Fibroblast of lung (primary cell): ENCODE measurements around the gene CES5A. TPM values are rescaled to one million over a fixed set of nuclear protein-coding genes. Genes with fewer than 3 reads are reported as not detected.
A peak's percentile ranks its signal among the peaks of the same experiment; 100 is the strongest.

ENCODE experiments used
- DNase-seq, 2 donors: peaks; one replicate each; pipeline versions ENCODE4 v3.0.0 to v3.0.0-alpha.2; 2010; ENCODE audit warnings: low read depth in 2 of 2
- H2AFZ ChIP-seq: 2 replicates; pipeline ENCODE4 v1.5.1; 2012; ENCODE audit warnings: low read length, control low read depth, inconsistent platforms
- H3K27ac ChIP-seq: 2 replicates; pipeline ENCODE4 v1.5.1; 2011; ENCODE audit warnings: low read length, control low read depth; ENCODE audit not compliant: insufficient read depth
- H3K27me3 ChIP-seq: 2 replicates; pipeline ENCODE4 v1.5.1; 2011; ENCODE audit warnings: mild to moderate bottlenecking, low read length; ENCODE audit not compliant: control insufficient read depth, insufficient read depth
- H3K36me3 ChIP-seq: 2 replicates; pipeline ENCODE4 v1.5.1; 2011; ENCODE audit warnings: low read length; ENCODE audit not compliant: control insufficient read depth, insufficient read depth
- H3K4me1 ChIP-seq: 2 replicates; pipeline ENCODE4 v1.5.1; 2011; ENCODE audit warnings: low read length; ENCODE audit not compliant: control insufficient read depth, insufficient read depth; ENCODE audit errors: extremely low read depth
- H3K4me2 ChIP-seq: 2 replicates; pipeline ENCODE4 v1.5.1; 2011; ENCODE audit warnings: low read length, control low read depth; ENCODE audit not compliant: insufficient read depth; ENCODE audit errors: extremely low read depth
- H3K4me3 ChIP-seq, 4 experiments: fragments of 200-600 bp in 1 of 4; sonication (generic) in 1 of 4; replicated peaks in 1 of 4; 2 replicates each; pipeline ENCODE4 v1.5.1; 2011 to 2016; ENCODE audit warnings: low read length in 4 of 4, low read depth in 3 of 4, mild to moderate bottlenecking in 3 of 4, control low read depth in 2 of 4, inconsistent platforms in 1 of 4, mixed read lengths in 1 of 4; ENCODE audit not compliant: insufficient read depth in 1 of 4; ENCODE audit errors: control extremely low read depth in 1 of 4
- H3K79me2 ChIP-seq: 2 replicates; pipeline ENCODE4 v1.5.1; 2012; ENCODE audit warnings: mild to moderate bottlenecking, low read length, inconsistent platforms; ENCODE audit not compliant: control insufficient read depth, insufficient read depth
- H3K9ac ChIP-seq: 2 replicates; pipeline ENCODE4 v1.5.1; 2011; ENCODE audit warnings: mild to moderate bottlenecking, low read length, control low read depth; ENCODE audit not compliant: insufficient read depth
- H3K9me3 ChIP-seq: 2 replicates; pipeline ENCODE4 v1.5.1; 2012; ENCODE audit warnings: low read depth, low read length; ENCODE audit not compliant: control insufficient read depth, insufficient read depth
- H4K20me1 ChIP-seq: 2 replicates; pipeline ENCODE4 v1.5.1; 2011; ENCODE audit warnings: low read length; ENCODE audit not compliant: control insufficient read depth, insufficient read depth; ENCODE audit errors: extremely low read depth
- EZH2 ChIP-seq: IDR thresholded peaks from 2 replicates; pipeline ENCODE4 v1.5.1; 2012; ENCODE audit warnings: low read length, control low read depth, mild to moderate bottlenecking; ENCODE audit errors: missing control alignments
- polyA plus RNA-seq, 2 donors: library from polyadenylated mRNA; depleted of rRNA in 1 of 2; stranded (reverse) in 1 of 2; unstranded in 1 of 2; fragments of >200 nt; gene quantifications; 2 replicates each; pipeline ENCODE4 v1.2.1, GENCODE V29; 2011 to 2012; ENCODE audit warnings: missing spikeins in 1 of 2
- total RNA-seq: library from RNA; depleted of rRNA; stranded (reverse); fragments of >200 nt; gene quantifications from 2 replicates; pipeline ENCODE4 v1.2.1, GENCODE V29; 2014
- TF ChIP-seq, protein P1 (sequence below), 2 donors: IDR thresholded peaks in 1 of 2; conservative IDR thresholded peaks in 1 of 2; 1 replicate in 1 of 2; 2 replicates in 1 of 2; pipeline ENCODE4 v1.5.1; 2011 to 2012; ENCODE audit warnings: low read length in 2 of 2, control low read depth in 1 of 2, inconsistent platforms in 1 of 2, low read depth in 1 of 2, mild to moderate bottlenecking in 1 of 2

CES5A gene
- total and polyA plus RNA-seq, 2 donors (not counting 1 experiment from before 2014, with no cell fraction given) = not detected

DNA sequence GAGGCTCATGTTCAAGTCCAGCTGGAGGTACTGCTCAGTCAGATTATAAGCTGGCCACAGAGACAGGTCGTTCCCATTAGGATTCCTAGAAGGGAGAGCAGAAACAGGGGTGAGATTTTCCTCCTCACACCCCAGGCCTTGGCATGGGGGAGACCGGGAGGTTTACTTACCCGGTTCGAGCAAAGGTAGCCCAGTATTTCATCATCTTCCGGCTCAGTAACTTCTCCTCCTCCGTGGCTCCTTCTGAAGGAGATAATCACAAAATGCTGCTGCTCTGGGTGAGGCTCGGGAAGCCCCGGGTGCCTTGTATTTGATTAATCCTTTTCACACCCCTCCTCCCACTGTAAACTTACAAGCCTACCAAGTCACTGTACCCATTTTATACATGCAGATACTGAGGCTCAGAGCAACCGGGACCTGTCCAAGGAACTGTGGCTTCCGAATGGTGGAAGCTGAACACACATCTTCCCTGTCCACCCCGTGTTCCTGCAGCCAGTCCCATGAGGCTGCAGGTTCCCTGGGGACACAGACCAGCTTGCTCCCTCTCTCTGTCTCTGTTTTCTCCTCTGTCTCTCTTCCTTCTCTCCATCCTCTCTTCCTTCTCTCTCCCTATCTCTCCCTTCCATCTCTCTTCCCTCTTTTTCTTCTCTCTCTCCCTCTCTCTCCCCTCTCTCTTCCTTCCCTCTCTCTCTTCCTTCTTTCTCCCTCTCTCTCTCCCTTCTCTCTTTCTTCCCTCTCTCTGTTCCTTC is 28.4 kb downstream of the CES5A start:
- Histone ChIP-seq H3K4me2 (no peak overlapping the region), H3K27ac (no peak overlapping the region), H3K79me2 (no peaks in the 10 kb centered on the region), H3K4me3 (no peak overlapping the region), H4K20me1 (no peaks in the 10 kb centered on the region), H3K9me3 (no peaks in the 10 kb centered on the region), H3K9ac (no peak overlapping the region), H3K36me3 (no peaks in the 10 kb centered on the region), H3K4me1 (no peaks in the 10 kb centered on the region), H3K27me3 (no peaks in the 10 kb centered on the region), H2AFZ (no peak overlapping the region)
- no peak for DNase-seq
- TF ChIP-seq, protein P1, sequence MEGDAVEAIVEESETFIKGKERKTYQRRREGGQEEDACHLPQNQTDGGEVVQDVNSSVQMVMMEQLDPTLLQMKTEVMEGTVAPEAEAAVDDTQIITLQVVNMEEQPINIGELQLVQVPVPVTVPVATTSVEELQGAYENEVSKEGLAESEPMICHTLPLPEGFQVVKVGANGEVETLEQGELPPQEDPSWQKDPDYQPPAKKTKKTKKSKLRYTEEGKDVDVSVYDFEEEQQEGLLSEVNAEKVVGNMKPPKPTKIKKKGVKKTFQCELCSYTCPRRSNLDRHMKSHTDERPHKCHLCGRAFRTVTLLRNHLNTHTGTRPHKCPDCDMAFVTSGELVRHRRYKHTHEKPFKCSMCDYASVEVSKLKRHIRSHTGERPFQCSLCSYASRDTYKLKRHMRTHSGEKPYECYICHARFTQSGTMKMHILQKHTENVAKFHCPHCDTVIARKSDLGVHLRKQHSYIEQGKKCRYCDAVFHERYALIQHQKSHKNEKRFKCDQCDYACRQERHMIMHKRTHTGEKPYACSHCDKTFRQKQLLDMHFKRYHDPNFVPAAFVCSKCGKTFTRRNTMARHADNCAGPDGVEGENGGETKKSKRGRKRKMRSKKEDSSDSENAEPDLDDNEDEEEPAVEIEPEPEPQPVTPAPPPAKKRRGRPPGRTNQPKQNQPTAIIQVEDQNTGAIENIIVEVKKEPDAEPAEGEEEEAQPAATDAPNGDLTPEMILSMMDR (conservative IDR thresholded peaks at IDR 0.05 in 1 of 2, IDR thresholded peaks at IDR 0.05 in 1 of 2; ENCODE audit: low read depth in 1 of 2, low read length in 2 of 2) = no peak
- TF ChIP-seq EZH2 = no peak

DNA sequence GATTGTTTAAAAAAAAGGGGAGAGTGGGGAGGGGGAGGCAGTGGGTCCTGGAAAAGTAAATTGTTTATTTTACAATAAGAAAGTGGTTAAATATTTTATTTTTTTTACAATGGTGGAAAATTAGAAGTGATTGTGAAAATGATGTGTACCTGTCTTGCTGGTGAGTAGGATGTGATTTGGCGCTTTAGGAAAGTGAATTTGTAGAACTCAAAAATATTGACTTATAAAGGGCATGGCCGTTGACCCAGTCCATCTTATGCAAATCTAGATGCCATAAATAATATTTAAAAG is 32.1 kb downstream of the CES5A start:
- Histone ChIP-seq H3K4me2 (no peak overlapping the region), H3K79me2 (no peaks in the 10 kb centered on the region), H3K36me3 (no peaks in the 10 kb centered on the region), H2AFZ (no peak overlapping the region), H3K9ac (no peak overlapping the region), H3K27me3 (no peaks in the 10 kb centered on the region), H3K9me3 (no peaks in the 10 kb centered on the region), H3K4me3 (no peak overlapping the region), H3K27ac (no peak overlapping the region), H3K4me1 (no peaks in the 10 kb centered on the region), H4K20me1 (no peaks in the 10 kb centered on the region)
- DNase-seq = no peak
- no peak for TF ChIP-seq EZH2

DNA sequence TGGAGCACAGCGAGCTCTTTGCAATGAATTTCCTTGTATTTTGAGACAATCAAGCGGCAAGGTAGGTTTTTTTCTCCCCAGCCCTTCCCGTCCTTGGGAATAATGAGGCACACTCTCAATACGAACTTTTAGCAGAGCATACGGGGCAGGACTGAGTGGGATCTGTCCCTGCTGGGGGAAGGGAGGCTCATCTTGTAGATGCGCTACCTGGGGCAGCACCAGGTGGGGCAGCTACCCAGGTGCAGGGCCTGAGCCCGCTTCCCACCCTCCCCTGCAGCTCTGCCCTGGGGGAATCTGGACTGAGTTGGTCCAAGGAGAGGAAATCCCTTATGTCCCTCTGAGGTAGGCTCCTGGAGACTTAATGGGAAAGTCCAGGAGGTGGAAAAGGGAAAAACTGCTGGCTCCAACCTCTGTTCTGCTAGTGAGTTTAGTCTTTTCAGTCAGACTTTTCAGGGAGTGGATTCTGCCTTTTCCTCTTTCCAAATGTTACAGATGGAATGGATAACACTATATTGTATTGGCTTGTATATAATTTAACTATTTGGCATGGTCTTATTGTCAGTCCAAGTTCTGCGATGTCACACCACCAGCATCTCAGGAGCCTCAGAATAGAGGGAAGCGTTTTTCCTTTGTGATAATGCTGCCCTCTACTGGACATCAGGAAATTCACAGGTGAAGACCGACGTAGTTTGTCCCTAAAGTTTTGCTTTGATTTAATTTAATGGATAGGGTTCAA is 32.6 kb downstream of the CES5A start:
- H3K4me1 ChIP-seq = no peaks in the 10 kb centered on the region
- TF ChIP-seq, protein P1 (conservative IDR thresholded peaks at IDR 0.05 in 1 of 2, IDR thresholded peaks at IDR 0.05 in 1 of 2; ENCODE audit: low read depth in 1 of 2, low read length in 2 of 2) = peak; percentile 65 to 66
- no peak for TF ChIP-seq EZH2
- no peak overlapping the region for H3K4me3 ChIP-seq
- DNase-seq = peak; percentile 25 to 61
- no peaks in the 10 kb centered on the region for H3K27me3 ChIP-seq
- H3K9ac ChIP-seq = no peak overlapping the region
- H3K27ac ChIP-seq = no peak overlapping the region
- no peaks in the 10 kb centered on the region for H4K20me1 ChIP-seq
- H2AFZ ChIP-seq = no peak overlapping the region
- no peaks in the 10 kb centered on the region for H3K36me3 ChIP-seq
- H3K9me3 ChIP-seq = no peaks in the 10 kb centered on the region
- H3K79me2 ChIP-seq = no peaks in the 10 kb centered on the region
- H3K4me2 ChIP-seq = no peak overlapping the region
